ENCODE results near the gene NACC2.

NACC2 gene

GRCh38 chr9:135980926-135981630 lies 114.0 kb downstream of the NACC2 start:
- no peaks in the 10 kb centered on the region for H3K9me3 Mint-ChIP-seq
- no peak overlapping the region for H3K4me3 Mint-ChIP-seq
- no peak overlapping the region for H3K27ac Mint-ChIP-seq
- no peak for DNase-seq
- no peaks in the 10 kb centered on the region for H3K36me3 Mint-ChIP-seq (ENCODE audit: low read depth)
- no peaks in the 10 kb centered on the region for H3K27me3 Mint-ChIP-seq
- H3K4me1 Mint-ChIP-seq (ENCODE audit: low read depth), result peaks cover 19% of the 10 kb centered on the region

- Mint-ChIP-seq H3K27ac (no peak overlapping the region), H3K4me3 (no peak overlapping the region)
These were observed 115.4 kb downstream of the NACC2 start for GRCh38 chr9:135979547-135980166.

GRCh38 chr9:135978642-135979546 lies 116.2 kb downstream of the NACC2 start:
- H3K27ac Mint-ChIP-seq, result no peak overlapping the region
- H3K27me3 Mint-ChIP-seq, result no peaks in the 10 kb centered on the region
- DNase-seq, result peak; percentile 57
- H3K4me3 Mint-ChIP-seq, result no peak overlapping the region
- no peaks in the 10 kb centered on the region for H3K36me3 Mint-ChIP-seq (ENCODE audit: low read depth)
- peaks cover 21% of the 10 kb centered on the region for H3K4me1 Mint-ChIP-seq (ENCODE audit: low read depth)
- H3K9me3 Mint-ChIP-seq, result no peaks in the 10 kb centered on the region

More at GRCh38 chr9:135979547-135980166, 115.4 kb downstream of the NACC2 start:
- no peak for DNase-seq
- H3K36me3 Mint-ChIP-seq (ENCODE audit: low read depth), result no peaks in the 10 kb centered on the region
- H3K9me3 Mint-ChIP-seq, result no peaks in the 10 kb centered on the region
- H3K4me1 Mint-ChIP-seq (ENCODE audit: low read depth), result peaks cover 19% of the 10 kb centered on the region
- H3K27me3 Mint-ChIP-seq, result no peaks in the 10 kb centered on the region

GRCh38 chr9:135976944-135977343 lies 118.1 kb downstream of the NACC2 start:
- no peaks in the 10 kb centered on the region for H3K27me3 Mint-ChIP-seq
- no peaks in the 10 kb centered on the region for H3K36me3 Mint-ChIP-seq (ENCODE audit: low read depth)
- H3K9me3 Mint-ChIP-seq, result no peaks in the 10 kb centered on the region
- H3K4me1 Mint-ChIP-seq (ENCODE audit: low read depth), result peaks cover 29% of the 10 kb centered on the region
- H3K27ac Mint-ChIP-seq, result no peak overlapping the region
- H3K4me3 Mint-ChIP-seq, result no peak overlapping the region
- no peak for DNase-seq

- H3K27me3 Mint-ChIP-seq, result no peaks in the 10 kb centered on the region
- no peaks in the 10 kb centered on the region for H3K9me3 Mint-ChIP-seq
- no peak overlapping the region for H3K27ac Mint-ChIP-seq
- H3K4me3 Mint-ChIP-seq, result no peak overlapping the region
- H3K4me1 Mint-ChIP-seq (ENCODE audit: low read depth), result peaks cover 29% of the 10 kb centered on the region
- no peak for DNase-seq
- H3K36me3 Mint-ChIP-seq (ENCODE audit: low read depth), result no peaks in the 10 kb centered on the region
These were observed 118.6 kb downstream of the NACC2 start for GRCh38 chr9:135976531-135976930.

GRCh38 chr9:135975834-135976233 lies 119.3 kb downstream of the NACC2 start:
- H3K4me1 Mint-ChIP-seq (ENCODE audit: low read depth), result peaks cover 29% of the 10 kb centered on the region

GRCh38 chr9:135974220-135974573 lies 120.9 kb downstream of the NACC2 start:
- peaks cover 20% of the 10 kb centered on the region for H3K4me1 Mint-ChIP-seq (ENCODE audit: low read depth)
- H3K27me3 Mint-ChIP-seq, result no peaks in the 10 kb centered on the region
- H3K27ac Mint-ChIP-seq, result no peak overlapping the region
- DNase-seq, result no peak
- H3K4me3 Mint-ChIP-seq, result no peak overlapping the region
- no peaks in the 10 kb centered on the region for H3K36me3 Mint-ChIP-seq (ENCODE audit: low read depth)
- no peaks in the 10 kb centered on the region for H3K9me3 Mint-ChIP-seq

More at GRCh38 chr9:135975834-135976233, 119.3 kb downstream of the NACC2 start:
- no peak overlapping the region for H3K4me3 Mint-ChIP-seq
- no peaks in the 10 kb centered on the region for H3K9me3 Mint-ChIP-seq
- H3K27me3 Mint-ChIP-seq, result no peaks in the 10 kb centered on the region
- H3K27ac Mint-ChIP-seq, result no peak overlapping the region
- DNase-seq, result no peak
- no peaks in the 10 kb centered on the region for H3K36me3 Mint-ChIP-seq (ENCODE audit: low read depth)

GRCh38 chr9:135973277-135974219 lies 121.5 kb downstream of the NACC2 start:
- DNase-seq, result no peak
- Mint-ChIP-seq H3K27ac (no peak overlapping the region), H3K36me3 (ENCODE audit: low read depth) (no peaks in the 10 kb centered on the region), H3K4me1 (ENCODE audit: low read depth) (peaks cover 14% of the 10 kb centered on the region), H3K27me3 (no peaks in the 10 kb centered on the region), H3K9me3 (no peaks in the 10 kb centered on the region), H3K4me3 (no peak overlapping the region)

- H3K27ac Mint-ChIP-seq, result no peak overlapping the region
- H3K4me3 Mint-ChIP-seq, result no peak overlapping the region
- H3K9me3 Mint-ChIP-seq, result no peaks in the 10 kb centered on the region
- DNase-seq, result peak; percentile 54
- H3K36me3 Mint-ChIP-seq (ENCODE audit: low read depth), result no peaks in the 10 kb centered on the region
- peaks cover 20% of the 10 kb centered on the region for H3K4me1 Mint-ChIP-seq (ENCODE audit: low read depth)
- peaks cover 2% of the 10 kb centered on the region for H3K27me3 Mint-ChIP-seq
These were observed 123.2 kb downstream of the NACC2 start for GRCh38 chr9:135971892-135972291.

- H3K4me1 Mint-ChIP-seq (ENCODE audit: low read depth), result peaks cover 16% of the 10 kb centered on the region
- H3K27ac Mint-ChIP-seq, result no peak overlapping the region
- H3K4me3 Mint-ChIP-seq, result no peak overlapping the region
- no peaks in the 10 kb centered on the region for H3K9me3 Mint-ChIP-seq
- no peak for DNase-seq
- H3K36me3 Mint-ChIP-seq (ENCODE audit: low read depth), result no peaks in the 10 kb centered on the region
- peaks cover 2% of the 10 kb centered on the region for H3K27me3 Mint-ChIP-seq
These were observed 123.8 kb downstream of the NACC2 start for GRCh38 chr9:135971111-135971766.

- H3K4me3 Mint-ChIP-seq, result no peak overlapping the region
- H3K27me3 Mint-ChIP-seq, result peaks cover 2% of the 10 kb centered on the region
- H3K9me3 Mint-ChIP-seq, result no peaks in the 10 kb centered on the region
- H3K36me3 Mint-ChIP-seq (ENCODE audit: low read depth), result no peaks in the 10 kb centered on the region
- H3K27ac Mint-ChIP-seq, result no peak overlapping the region
- peaks cover 16% of the 10 kb centered on the region for H3K4me1 Mint-ChIP-seq (ENCODE audit: low read depth)
- no peak for DNase-seq
These were observed 124.8 kb downstream of the NACC2 start for GRCh38 chr9:135970128-135970815.

GRCh38 chr9:135969064-135969683 lies 125.9 kb downstream of the NACC2 start:
- no peak overlapping the region for H3K4me3 Mint-ChIP-seq
- no peak for DNase-seq
- no peaks in the 10 kb centered on the region for H3K9me3 Mint-ChIP-seq
- H3K27ac Mint-ChIP-seq, result no peak overlapping the region
- H3K27me3 Mint-ChIP-seq, result peaks cover 2% of the 10 kb centered on the region
- H3K36me3 Mint-ChIP-seq (ENCODE audit: low read depth), result no peaks in the 10 kb centered on the region
- peaks cover 16% of the 10 kb centered on the region for H3K4me1 Mint-ChIP-seq (ENCODE audit: low read depth)

GRCh38 chr9:135968601-135969000 lies 126.5 kb downstream of the NACC2 start:
- Mint-ChIP-seq H3K27ac (no peak overlapping the region), H3K27me3 (peaks cover 2% of the 10 kb centered on the region), H3K4me1 (ENCODE audit: low read depth) (peaks cover 12% of the 10 kb centered on the region), H3K36me3 (ENCODE audit: low read depth) (no peaks in the 10 kb centered on the region), H3K4me3 (no peak overlapping the region), H3K9me3 (no peaks in the 10 kb centered on the region)
- DNase-seq, result no peak

Measured in activated T-cell treated with anti-CD3 and anti-CD28 coated beads, Interleukin-2, amount 50 U/mL, for 24 hours (primary cell).